H9 (cell line): ENCODE data around the gene STK32C. TPM values are rescaled to one million over a fixed set of nuclear protein-coding genes. Genes with fewer than 3 reads are reported as not detected.

ENCODE experiments used
- DNase-seq: peaks from one replicate; pipeline ENCODE4 v3.0.0-alpha.2; 2017
- H2AFZ ChIP-seq: one replicate; pipeline ENCODE4 v1.6.1; 2013; ENCODE audit warnings: mild to moderate bottlenecking, low read length, control low read depth, moderate library complexity
- H2AK5ac ChIP-seq: 2 replicates; pipeline ENCODE4 v1.6.1; 2013; ENCODE audit warnings: low read length, control low read depth, mixed read lengths; ENCODE audit not compliant: insufficient read length
- H2BK120ac ChIP-seq: one replicate; pipeline ENCODE4 v1.6.1; 2013; ENCODE audit warnings: low read depth, mild to moderate bottlenecking, low read length, control low read depth, inconsistent platforms; ENCODE audit not compliant: poor library complexity, severe bottlenecking
- H2BK12ac ChIP-seq: 2 replicates; pipeline ENCODE4 v1.6.1; 2013; ENCODE audit warnings: low read length, control low read depth, mixed read lengths, low read depth; ENCODE audit not compliant: insufficient read length
- H2BK15ac ChIP-seq: 2 replicates; pipeline ENCODE4 v1.6.1; 2013; ENCODE audit warnings: low read depth, low read length, control low read depth
- H2BK20ac ChIP-seq: one replicate; pipeline ENCODE4 v1.6.1; 2013; ENCODE audit warnings: low read depth, mild to moderate bottlenecking, low read length, control low read depth, inconsistent platforms; ENCODE audit not compliant: poor library complexity, severe bottlenecking
- H2BK5ac ChIP-seq: 2 replicates; pipeline ENCODE4 v1.6.1; 2013; ENCODE audit warnings: low read length, control low read depth, mixed read lengths; ENCODE audit not compliant: insufficient read length
- H3K14ac ChIP-seq: 2 replicates; pipeline ENCODE4 v1.6.1; 2013; ENCODE audit warnings: low read length, control low read depth; ENCODE audit not compliant: insufficient read depth
- H3K18ac ChIP-seq: 2 replicates; pipeline ENCODE4 v1.6.1; 2013; ENCODE audit warnings: low read depth, mild to moderate bottlenecking, mixed read lengths, low read length, control low read depth; ENCODE audit not compliant: insufficient read length
- H3K23ac ChIP-seq: 2 replicates; pipeline ENCODE4 v1.6.1; 2013; ENCODE audit warnings: low read length, control low read depth, mixed read lengths, low read depth; ENCODE audit not compliant: insufficient read length
- H3K23me2 ChIP-seq: 2 replicates; pipeline ENCODE4 v1.6.1; 2013; ENCODE audit warnings: low read depth, mild to moderate bottlenecking, mixed read lengths, low read length, control low read depth; ENCODE audit not compliant: insufficient read length, poor library complexity, severe bottlenecking
- H3K27ac ChIP-seq: 2 replicates; pipeline ENCODE4 v1.5.1; 2013; ENCODE audit warnings: low read length, control low read depth, mixed read lengths, low read depth; ENCODE audit not compliant: insufficient read length
- H3K27me3 ChIP-seq: 2 replicates; pipeline ENCODE4 v1.6.1; 2013; ENCODE audit warnings: low read length, control low read depth, inconsistent platforms; ENCODE audit not compliant: insufficient read depth
- H3K4ac ChIP-seq: 2 replicates; pipeline ENCODE4 v1.6.1; 2013; ENCODE audit warnings: low read depth, mild to moderate bottlenecking, control low read depth, inconsistent platforms, low read length, moderate library complexity
- H3K4me1 ChIP-seq: 2 replicates; pipeline ENCODE4 v1.6.1; 2013; ENCODE audit warnings: low read length, control low read depth, inconsistent platforms; ENCODE audit not compliant: insufficient read depth
- H3K4me2 ChIP-seq: 2 replicates; pipeline ENCODE4 v1.6.1; 2013; ENCODE audit warnings: low read length, control low read depth, mixed read lengths; ENCODE audit not compliant: insufficient read length, insufficient read depth
- H3K56ac ChIP-seq: 2 replicates; pipeline ENCODE4 v1.6.1; 2013; ENCODE audit warnings: low read depth, mild to moderate bottlenecking, mixed read lengths, low read length, control low read depth; ENCODE audit not compliant: insufficient read length
- H3K79me1 ChIP-seq: 2 replicates; pipeline ENCODE4 v1.6.1; 2013; ENCODE audit warnings: low read depth, mild to moderate bottlenecking, moderate library complexity, low read length, control low read depth, inconsistent platforms; ENCODE audit not compliant: insufficient read depth, poor library complexity, severe bottlenecking
- H3K79me2 ChIP-seq: 2 replicates; pipeline ENCODE4 v1.6.1; 2013; ENCODE audit warnings: low read length, control low read depth, inconsistent platforms; ENCODE audit not compliant: insufficient read depth
- H3K9ac ChIP-seq: 2 replicates; pipeline ENCODE4 v1.6.1; 2013; ENCODE audit warnings: low read length, control low read depth, mixed read lengths; ENCODE audit not compliant: insufficient read length; ENCODE audit errors: extremely low read depth
- H3K9me3 ChIP-seq: one replicate; pipeline ENCODE4 v1.6.1; 2013; ENCODE audit warnings: low read depth, low read length, inconsistent platforms; ENCODE audit not compliant: control insufficient read depth
- H3T11ph ChIP-seq: one replicate; pipeline ENCODE4 v1.6.1; 2013; ENCODE audit warnings: mild to moderate bottlenecking, low read length, control low read depth, inconsistent platforms
- H4K20me1 ChIP-seq: one replicate; pipeline ENCODE4 v1.6.1; 2013; ENCODE audit not compliant: control insufficient read depth, insufficient read length, insufficient read depth
- H4K5ac ChIP-seq: 2 replicates; pipeline ENCODE4 v1.6.1; 2013; ENCODE audit warnings: low read depth, mild to moderate bottlenecking, mixed read lengths, low read length, control low read depth; ENCODE audit not compliant: insufficient read length
- H4K8ac ChIP-seq: replicated peaks from 2 replicates; pipeline ENCODE4 v1.6.1; 2013; ENCODE audit warnings: low read length, control low read depth, mixed read lengths, low read depth; ENCODE audit not compliant: insufficient read length
- H4K91ac ChIP-seq: 2 replicates; pipeline ENCODE4 v1.6.1; 2013; ENCODE audit warnings: low read depth, mild to moderate bottlenecking, moderate library complexity, mixed read lengths, low read length, control low read depth; ENCODE audit not compliant: insufficient read length
- H3K27ac Mint-ChIP-seq, 3 experiments: 2 replicates in 2 of 3; 3 replicates in 1 of 3; pipeline ENCODE4 v1.8.0; 2020 to 2021; ENCODE audit warnings: mixed read lengths in 3 of 3, mild to moderate bottlenecking in 1 of 3, moderate library complexity in 1 of 3
- H3K27me3 Mint-ChIP-seq: 2 replicates; pipeline ENCODE4 v1.8.0; 2021; ENCODE audit warnings: low read depth, mild to moderate bottlenecking, moderate library complexity, mixed read lengths
- H3K36me3 Mint-ChIP-seq, 3 experiments: 2 replicates in 2 of 3; 3 replicates in 1 of 3; pipeline ENCODE4 v1.8.0; 2020 to 2021; ENCODE audit warnings: low read depth in 3 of 3, mixed read lengths in 3 of 3; ENCODE audit not compliant: insufficient read depth in 1 of 3
- H3K4me1 Mint-ChIP-seq, 2 experiments: 2 replicates each; pipeline ENCODE4 v1.8.0; 2020; ENCODE audit warnings: mixed read lengths in 2 of 2
- H3K4me3 Mint-ChIP-seq, 2 experiments: 2 replicates in 1 of 2; 3 replicates in 1 of 2; pipeline ENCODE4 v1.8.0; 2020 to 2021; ENCODE audit warnings: mild to moderate bottlenecking in 2 of 2, mixed read lengths in 2 of 2, moderate library complexity in 1 of 2
- H3K9me3 Mint-ChIP-seq, 2 experiments: 2 replicates in 1 of 2; 3 replicates in 1 of 2; pipeline ENCODE4 v1.8.0; 2020; ENCODE audit warnings: mild to moderate bottlenecking in 2 of 2, mixed read lengths in 2 of 2, moderate library complexity in 1 of 2
- CTCF ChIP-seq: fragments of 200-600 bp; sonication (generic); conservative IDR thresholded peaks from 3 replicates; pipeline ENCODE4 v1.8.0; 2021; ENCODE audit warnings: antibody characterized with exemption, mild to moderate bottlenecking
- WGBS: extraction: QIAGEN DNeasy Blood & Tissue Kit; methylation state at CpG from one replicate; pipeline ENCODE4 v1.1.7; 2013; ENCODE audit warnings: missing lambda C conversion rate, low lambda C conversion rate, mixed read lengths; ENCODE audit not compliant: insufficient read length; ENCODE audit errors: extremely low coverage; 5-methylcytosine and 5-hydroxymethylcytosine counted together
- total RNA-seq: library from RNA; stranded (reverse); gene quantifications from 2 replicates; pipeline ENCODE4 v1.2.1, GENCODE V29; 2021

The STK32C gene
- total RNA-seq, 1 experiment from 2014 or later = 11.3 TPM

DNA sequence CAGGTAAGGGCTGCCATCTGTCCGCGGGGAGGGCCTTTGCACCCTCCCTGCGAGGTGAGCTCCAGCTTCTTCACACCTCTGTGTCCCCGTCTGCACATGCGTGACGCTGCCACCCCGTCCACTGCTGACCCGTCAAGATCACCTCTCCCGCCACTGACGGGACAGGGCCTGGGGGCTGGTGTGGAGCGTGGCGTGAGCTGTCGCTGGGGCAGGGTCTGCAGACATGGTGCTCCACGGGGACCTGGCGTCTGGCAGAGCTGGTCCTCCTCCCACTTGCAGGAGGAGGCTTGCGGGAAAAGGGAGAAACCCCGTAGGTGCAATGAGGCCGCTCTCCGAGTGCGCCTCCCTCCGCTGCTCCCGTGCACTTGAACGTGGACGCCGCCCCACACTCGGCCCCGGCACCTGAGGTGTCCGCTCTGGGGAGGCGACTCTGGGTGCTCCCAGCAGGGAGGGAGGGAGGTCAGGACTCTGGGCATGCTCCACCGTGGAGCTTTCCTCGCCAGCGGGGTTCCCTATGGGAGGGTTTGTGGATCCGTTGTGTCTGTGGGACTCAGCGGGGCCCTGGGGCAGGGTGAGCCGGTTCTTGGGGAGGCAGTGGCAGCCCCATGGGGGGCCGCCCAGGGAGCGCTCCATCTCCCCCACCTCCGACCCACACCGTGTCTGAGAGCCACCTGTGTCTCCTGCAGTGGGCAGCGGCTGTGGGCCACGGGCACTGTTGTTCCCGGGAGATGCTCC, 138.6 kb downstream of the STK32C start:
- no peak overlapping the region for H3K27ac ChIP-seq
- Mint-ChIP-seq H3K36me3 (peaks cover 5 to 6% (median 5%) of the 10 kb centered on the region in 3 experiments; a peak in 5 of 7 replicates), H3K27ac (no peak overlapping the region), H3K4me3 (no peak overlapping the region), H3K27me3 (peaks cover 25% of the 10 kb centered on the region), H3K9me3 (peaks cover 6 to 13% of the 10 kb centered on the region in 2 experiments), H3K4me1 (peaks cover 5 to 12% of the 10 kb centered on the region in 2 experiments)
- H3K56ac ChIP-seq = no peak overlapping the region
- no peaks in the 10 kb centered on the region for H3K79me2 ChIP-seq
- H2AK5ac ChIP-seq = no peak overlapping the region
- H3T11ph ChIP-seq = no peak overlapping the region
- no peak overlapping the region for H3K9ac ChIP-seq
- H3K23me2 ChIP-seq = no peaks in the 10 kb centered on the region
- H3K18ac ChIP-seq = no peak overlapping the region
- no peak overlapping the region for H3K4ac ChIP-seq
- H2AFZ ChIP-seq = no peak overlapping the region
- no peak overlapping the region for H2BK12ac ChIP-seq
- no peaks in the 10 kb centered on the region for H3K27me3 ChIP-seq
- no peaks in the 10 kb centered on the region for H3K4me1 ChIP-seq
- no peak overlapping the region for H4K8ac ChIP-seq
- no peak overlapping the region for H2BK15ac ChIP-seq
- H4K20me1 ChIP-seq = no peaks in the 10 kb centered on the region
- no peak overlapping the region for H2BK5ac ChIP-seq
- no peak for DNase-seq
- H3K23ac ChIP-seq = no peak overlapping the region
- H3K14ac ChIP-seq = no peak overlapping the region; the same call in 1 of the 2 replicates
- H3K4me2 ChIP-seq = no peak overlapping the region
- WGBS = no CpG with 5 or more reads among the region's 42 CpGs
- no peaks in the 10 kb centered on the region for H3K79me1 ChIP-seq
- TF ChIP-seq CTCF = no peak
- no peak overlapping the region for H4K91ac ChIP-seq
- no peak overlapping the region for H2BK20ac ChIP-seq
- no peaks in the 10 kb centered on the region for H3K9me3 ChIP-seq
- no peak overlapping the region for H4K5ac ChIP-seq
- no peak overlapping the region for H2BK120ac ChIP-seq
